DOHH2 (cell line): ENCODE data around the gene SLC25A22.

ENCODE experiments used
- H3F3A ChIP-seq: fragments of 200-600 bp; sonication (generic), shearing (Covaris generic); 2 replicates; pipeline ENCODE4 v1.6.0; 2016; ENCODE audit warnings: antibody characterized with exemption, mild to moderate bottlenecking; ENCODE audit not compliant: control insufficient read depth, insufficient read depth
- H3K27ac ChIP-seq: fragments of 200-600 bp; sonication (generic); 2 replicates; pipeline ENCODE4 v1.5.1; 2014; ENCODE audit warnings: low read depth, mild to moderate bottlenecking, low read length, moderate library complexity
- H3K27me3 ChIP-seq: fragments of 200-600 bp; sonication (generic); 2 replicates; pipeline ENCODE4 v1.6.1; 2014; ENCODE audit warnings: mild to moderate bottlenecking, low read length, mixed read lengths; ENCODE audit not compliant: control insufficient read depth
- H3K36me3 ChIP-seq: fragments of 200-600 bp; sonication (generic); 2 replicates; pipeline ENCODE4 v1.6.1; 2014; ENCODE audit warnings: mild to moderate bottlenecking, low read length, moderate library complexity, mixed read lengths; ENCODE audit not compliant: control insufficient read depth
- H3K4me1 ChIP-seq: fragments of 200-600 bp; sonication (generic); 2 replicates; pipeline ENCODE4 v1.6.1; 2014; ENCODE audit warnings: mild to moderate bottlenecking, low read length, mixed read lengths; ENCODE audit not compliant: control insufficient read depth
- H3K4me2 ChIP-seq: fragments of 200-600 bp; sonication (generic); 2 replicates; pipeline ENCODE4 v1.6.0; 2014; ENCODE audit warnings: mild to moderate bottlenecking, low read length, moderate library complexity
- H3K4me3 ChIP-seq: fragments of 200-600 bp; sonication (generic); 2 replicates; pipeline ENCODE4 v1.5.1; 2014; ENCODE audit warnings: mild to moderate bottlenecking, low read length, mixed read lengths
- H3K79me2 ChIP-seq: fragments of 200-600 bp; sonication (generic); 2 replicates; pipeline ENCODE4 v1.6.1; 2014; ENCODE audit warnings: mild to moderate bottlenecking, low read length, mixed read lengths; ENCODE audit not compliant: control insufficient read depth
- H3K9me2 ChIP-seq: fragments of 200-600 bp; sonication (generic); replicated peaks from 2 replicates; pipeline ENCODE4 v1.6.1; 2014; ENCODE audit warnings: mild to moderate bottlenecking, low read length, mixed read lengths; ENCODE audit not compliant: control insufficient read depth
- H3K9me3 ChIP-seq: fragments of 200-600 bp; sonication (generic); 2 replicates; pipeline ENCODE4 v1.6.1; 2014; ENCODE audit warnings: antibody characterized with exemption, low read length, mixed read lengths; ENCODE audit not compliant: control insufficient read depth, insufficient read depth
- H4K20me1 ChIP-seq: fragments of 200-600 bp; sonication (generic); 2 replicates; pipeline ENCODE4 v1.6.0; 2014; ENCODE audit warnings: low read depth, mild to moderate bottlenecking, antibody characterized with exemption, low read length, moderate library complexity; ENCODE audit not compliant: control insufficient read depth, insufficient read depth
- CTCF ChIP-seq: fragments of 200-600 bp; sonication (generic); IDR thresholded peaks from one replicate; pipeline ENCODE4 v1.5.1; 2014; ENCODE audit warnings: antibody characterized with exemption, mild to moderate bottlenecking, low read depth, low read length; ENCODE audit not compliant: poor library complexity, severe bottlenecking
- EZH2phosphoT487 ChIP-seq: fragments of 200-600 bp; sonication (generic); IDR thresholded peaks from 2 replicates; pipeline ENCODE4 v1.6.1; 2017; ENCODE audit warnings: borderline replicate concordance, mild to moderate bottlenecking, antibody characterized with exemption, low read length, moderate library complexity, mixed read lengths

The SLC25A22 gene

GRCh38 chr11:837990-838307 is 39.9 kb upstream of the SLC25A22 start:
- no peak overlapping the region for H3K4me3 ChIP-seq

GRCh38 chr11:837189-837989 is 39.3 kb upstream of the SLC25A22 start:
- peaks cover 41% of the 10 kb centered on the region for H3K36me3 ChIP-seq
- no peak overlapping the region for H3K4me3 ChIP-seq
- H3F3A ChIP-seq = no peaks in the 10 kb centered on the region
- TF ChIP-seq CTCF = no peak
- TF ChIP-seq EZH2phosphoT487 = no peak
- peaks cover 14% of the 10 kb centered on the region for H4K20me1 ChIP-seq
- no peaks in the 10 kb centered on the region for H3K9me2 ChIP-seq
- H3K27ac ChIP-seq = no peak overlapping the region
- no peaks in the 10 kb centered on the region for H3K9me3 ChIP-seq
- no peak overlapping the region for H3K4me2 ChIP-seq
- peaks cover 24% of the 10 kb centered on the region for H3K27me3 ChIP-seq
- H3K4me1 ChIP-seq = peaks cover 16% of the 10 kb centered on the region
- H3K79me2 ChIP-seq = peaks cover 25% of the 10 kb centered on the region

More at GRCh38 chr11:837990-838307, 39.9 kb upstream of the SLC25A22 start:
- no peak overlapping the region for H3K27ac ChIP-seq
- peaks cover 41% of the 10 kb centered on the region for H3K36me3 ChIP-seq
- H3K9me3 ChIP-seq = no peaks in the 10 kb centered on the region
- H3K27me3 ChIP-seq = peaks cover 22% of the 10 kb centered on the region
- peaks cover 25% of the 10 kb centered on the region for H3K79me2 ChIP-seq
- no peaks in the 10 kb centered on the region for H3F3A ChIP-seq
- TF ChIP-seq EZH2phosphoT487 = no peak
- no peak for TF ChIP-seq CTCF
- no peak overlapping the region for H3K4me2 ChIP-seq
- no peaks in the 10 kb centered on the region for H3K9me2 ChIP-seq
- H4K20me1 ChIP-seq = peaks cover 14% of the 10 kb centered on the region
- peaks cover 14% of the 10 kb centered on the region for H3K4me1 ChIP-seq

GRCh38 chr11:836700-837099 is 38.6 kb upstream of the SLC25A22 start:
- H3K27ac ChIP-seq = no peak overlapping the region
- H3K4me1 ChIP-seq = peaks cover 18% of the 10 kb centered on the region
- H4K20me1 ChIP-seq = peaks cover 14% of the 10 kb centered on the region
- no peak overlapping the region for H3K4me3 ChIP-seq
- no peak for TF ChIP-seq EZH2phosphoT487
- TF ChIP-seq CTCF = no peak
- H3K9me3 ChIP-seq = no peaks in the 10 kb centered on the region
- peaks cover 19% of the 10 kb centered on the region for H3K79me2 ChIP-seq
- no peak overlapping the region for H3K4me2 ChIP-seq
- no peaks in the 10 kb centered on the region for H3K9me2 ChIP-seq
- H3K27me3 ChIP-seq = peaks cover 31% of the 10 kb centered on the region
- H3F3A ChIP-seq = no peaks in the 10 kb centered on the region
- H3K36me3 ChIP-seq = peaks cover 37% of the 10 kb centered on the region
